ENCODE measurements around the gene PPARG.

The PPARG gene

DNA sequence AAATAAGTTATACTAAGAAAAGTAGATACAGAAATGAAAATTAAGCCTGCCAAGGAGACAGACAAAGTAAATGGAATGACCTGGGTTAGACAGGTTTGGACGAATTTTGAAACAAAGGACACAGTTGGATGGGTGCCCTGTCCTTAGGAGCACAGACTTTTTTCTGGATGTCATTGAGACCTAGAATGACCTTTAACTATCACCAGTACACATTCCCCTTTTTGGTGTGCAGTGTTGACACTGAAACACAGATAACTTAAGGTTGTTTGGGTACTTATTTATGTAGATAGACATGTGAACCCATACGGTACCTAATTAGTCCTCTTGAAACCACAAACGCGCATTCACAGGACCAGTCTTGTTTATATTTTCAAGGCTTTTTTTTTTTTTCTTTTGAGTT lies 86.7 kb downstream of the PPARG start:
- TF ChIP-seq, protein P1, sequence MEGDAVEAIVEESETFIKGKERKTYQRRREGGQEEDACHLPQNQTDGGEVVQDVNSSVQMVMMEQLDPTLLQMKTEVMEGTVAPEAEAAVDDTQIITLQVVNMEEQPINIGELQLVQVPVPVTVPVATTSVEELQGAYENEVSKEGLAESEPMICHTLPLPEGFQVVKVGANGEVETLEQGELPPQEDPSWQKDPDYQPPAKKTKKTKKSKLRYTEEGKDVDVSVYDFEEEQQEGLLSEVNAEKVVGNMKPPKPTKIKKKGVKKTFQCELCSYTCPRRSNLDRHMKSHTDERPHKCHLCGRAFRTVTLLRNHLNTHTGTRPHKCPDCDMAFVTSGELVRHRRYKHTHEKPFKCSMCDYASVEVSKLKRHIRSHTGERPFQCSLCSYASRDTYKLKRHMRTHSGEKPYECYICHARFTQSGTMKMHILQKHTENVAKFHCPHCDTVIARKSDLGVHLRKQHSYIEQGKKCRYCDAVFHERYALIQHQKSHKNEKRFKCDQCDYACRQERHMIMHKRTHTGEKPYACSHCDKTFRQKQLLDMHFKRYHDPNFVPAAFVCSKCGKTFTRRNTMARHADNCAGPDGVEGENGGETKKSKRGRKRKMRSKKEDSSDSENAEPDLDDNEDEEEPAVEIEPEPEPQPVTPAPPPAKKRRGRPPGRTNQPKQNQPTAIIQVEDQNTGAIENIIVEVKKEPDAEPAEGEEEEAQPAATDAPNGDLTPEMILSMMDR (IDR thresholded peaks at IDR 0.05; ENCODE audit: low read length): no peak
- TF ChIP-seq EZH2 (optimal IDR thresholded peaks at IDR 0.05; ENCODE audit: low read depth, low read length): no peak
- no peaks in the 10 kb centered on the region for H3F3A ChIP-seq (ENCODE audit: insufficient read depth, low read length)
- DNase-seq: no peak
- H3K9ac ChIP-seq (ENCODE audit: low read length): no peak overlapping the region
- H3K27me3 ChIP-seq (replicated peaks; ENCODE audit: insufficient read depth, low read length): no peaks in the 10 kb centered on the region
- no peak overlapping the region for H3K4me3 ChIP-seq (ENCODE audit: low read length)
- H3K9me2 ChIP-seq (replicated peaks; ENCODE audit: insufficient read depth, low read length): no peaks in the 10 kb centered on the region
- no peaks in the 10 kb centered on the region for H3K79me2 ChIP-seq (ENCODE audit: low read length)
- H3K27ac ChIP-seq (ENCODE audit: low read length): no peak overlapping the region
- no peaks in the 10 kb centered on the region for H3K9me3 ChIP-seq (replicated peaks; ENCODE audit: insufficient read depth, low read length)
- no peaks in the 10 kb centered on the region for H3K4me1 ChIP-seq (ENCODE audit: low read length)
- no peak overlapping the region for H3K4me2 ChIP-seq (ENCODE audit: low read depth, low read length)
- no peak overlapping the region for H2AFZ ChIP-seq (ENCODE audit: low read length)
- H4K20me1 ChIP-seq (ENCODE audit: insufficient read depth, low read length): no peaks in the 10 kb centered on the region
- no peaks in the 10 kb centered on the region for H3K36me3 ChIP-seq (replicated peaks; ENCODE audit: insufficient read depth, low read length)

DNA sequence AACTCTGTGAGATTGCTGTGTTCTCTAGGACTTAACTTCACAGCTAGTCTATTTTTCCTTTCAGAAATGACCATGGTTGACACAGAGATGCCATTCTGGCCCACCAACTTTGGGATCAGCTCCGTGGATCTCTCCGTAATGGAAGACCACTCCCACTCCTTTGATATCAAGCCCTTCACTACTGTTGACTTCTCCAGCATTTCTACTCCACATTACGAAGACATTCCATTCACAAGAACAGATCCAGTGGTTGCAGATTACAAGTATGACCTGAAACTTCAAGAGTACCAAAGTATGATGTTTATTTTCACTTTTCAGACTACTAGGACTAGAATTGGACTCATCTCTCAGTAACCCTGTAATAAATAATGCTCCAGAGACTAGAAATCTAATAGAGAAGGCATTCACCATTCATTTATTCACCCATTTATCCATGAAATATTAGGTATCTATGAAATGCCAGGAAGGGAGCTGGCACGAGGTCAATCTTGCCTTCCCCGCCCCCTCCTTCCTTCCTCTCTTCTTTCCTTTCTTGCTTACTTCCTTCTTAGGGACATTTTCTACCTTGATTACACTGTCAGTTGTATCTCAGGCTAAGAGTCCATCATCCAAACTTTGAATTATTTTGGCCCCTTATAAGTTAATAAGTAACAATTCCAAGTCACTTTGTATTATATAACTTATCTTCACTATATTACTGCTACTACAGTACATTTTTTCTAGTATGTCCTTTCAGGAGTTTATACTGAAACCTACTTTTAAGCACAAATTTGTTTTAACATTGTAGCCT lies 91.0 kb downstream of the PPARG start:
- no peaks in the 10 kb centered on the region for H3K9me2 ChIP-seq (replicated peaks; ENCODE audit: insufficient read depth, low read length)
- no peak overlapping the region for H3K9ac ChIP-seq (ENCODE audit: low read length)
- H3K4me2 ChIP-seq (ENCODE audit: low read depth, low read length): no peak overlapping the region
- H3F3A ChIP-seq (ENCODE audit: insufficient read depth, low read length): no peaks in the 10 kb centered on the region
- TF ChIP-seq EZH2 (optimal IDR thresholded peaks at IDR 0.05; ENCODE audit: low read depth, low read length) (no peak), EZH2phosphoT487 (IDR thresholded peaks at IDR 0.05; ENCODE audit: low read length) (no peak)
- TF ChIP-seq, protein P1 (IDR thresholded peaks at IDR 0.05; ENCODE audit: low read length): no peak
- H3K36me3 ChIP-seq (replicated peaks; ENCODE audit: insufficient read depth, low read length): no peaks in the 10 kb centered on the region
- no peak overlapping the region for H3K4me3 ChIP-seq (ENCODE audit: low read length)
- H2AFZ ChIP-seq (ENCODE audit: low read length): no peak overlapping the region
- H3K4me1 ChIP-seq (ENCODE audit: low read length): no peaks in the 10 kb centered on the region
- H3K27me3 ChIP-seq (replicated peaks; ENCODE audit: insufficient read depth, low read length): no peaks in the 10 kb centered on the region
- no peaks in the 10 kb centered on the region for H4K20me1 ChIP-seq (ENCODE audit: insufficient read depth, low read length)
- no peaks in the 10 kb centered on the region for H3K9me3 ChIP-seq (replicated peaks; ENCODE audit: insufficient read depth, low read length)
- H3K27ac ChIP-seq (ENCODE audit: low read length): no peak overlapping the region
- DNase-seq: no peak
- no peaks in the 10 kb centered on the region for H3K79me2 ChIP-seq (ENCODE audit: low read length)

DNA sequence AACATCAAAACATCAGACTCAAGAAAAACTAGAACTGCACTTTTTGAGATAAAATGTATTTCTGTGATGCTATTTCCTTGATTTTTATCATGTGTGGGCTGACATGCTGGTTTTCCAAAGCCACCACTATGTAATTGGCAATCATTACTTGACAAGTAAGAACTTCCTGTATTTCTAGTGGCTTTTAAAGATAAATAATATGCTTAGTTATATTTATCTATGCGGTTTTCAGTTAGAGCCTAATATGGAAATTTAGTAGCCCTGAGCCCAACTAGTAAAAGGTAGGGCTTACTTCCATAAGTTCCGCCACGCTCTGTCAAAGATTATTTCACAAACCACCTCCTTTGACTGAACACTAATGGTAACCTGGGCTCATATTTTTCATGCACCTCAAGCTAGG lies 91.6 kb downstream of the PPARG start:
- Histone ChIP-seq H3K27ac (ENCODE audit: low read length) (no peak overlapping the region), H3K9me2 (replicated peaks; ENCODE audit: insufficient read depth, low read length) (no peaks in the 10 kb centered on the region), H3K27me3 (replicated peaks; ENCODE audit: insufficient read depth, low read length) (no peaks in the 10 kb centered on the region), H4K20me1 (ENCODE audit: insufficient read depth, low read length) (no peaks in the 10 kb centered on the region), H3K4me2 (ENCODE audit: low read depth, low read length) (no peak overlapping the region), H2AFZ (ENCODE audit: low read length) (no peak overlapping the region), H3K9ac (ENCODE audit: low read length) (no peak overlapping the region), H3F3A (ENCODE audit: insufficient read depth, low read length) (no peaks in the 10 kb centered on the region), H3K9me3 (replicated peaks; ENCODE audit: insufficient read depth, low read length) (no peaks in the 10 kb centered on the region), H3K79me2 (ENCODE audit: low read length) (no peaks in the 10 kb centered on the region), H3K4me1 (ENCODE audit: low read length) (no peaks in the 10 kb centered on the region), H3K36me3 (replicated peaks; ENCODE audit: insufficient read depth, low read length) (no peaks in the 10 kb centered on the region), H3K4me3 (ENCODE audit: low read length) (no peak overlapping the region)
- TF ChIP-seq EZH2 (optimal IDR thresholded peaks at IDR 0.05; ENCODE audit: low read depth, low read length) (no peak), EZH2phosphoT487 (IDR thresholded peaks at IDR 0.05; ENCODE audit: low read length) (no peak)
- TF ChIP-seq, protein P1 (IDR thresholded peaks at IDR 0.05; ENCODE audit: low read length): no peak
- DNase-seq: no peak

Data from MM.1S (cell line).